HUES6 (cell line): ENCODE data around the gene RIPPLY1.
A peak's percentile ranks its signal among the peaks of the same experiment; 100 is the strongest.

Experiments used
- H3K27ac ChIP-seq: 2 replicates; pipeline ENCODE4 v1.7.0; 2013; ENCODE audit warnings: low read depth, mild to moderate bottlenecking, low read length, inconsistent platforms
- H3K27me3 ChIP-seq: 2 replicates; pipeline ENCODE4 v1.6.1; 2013; ENCODE audit warnings: low read length; ENCODE audit not compliant: control insufficient read depth, insufficient read depth
- H3K36me3 ChIP-seq: 2 replicates; pipeline ENCODE4 v1.6.1; 2013; ENCODE audit warnings: low read length; ENCODE audit not compliant: control insufficient read depth, insufficient read depth
- H3K4me1 ChIP-seq: 2 replicates; pipeline ENCODE4 v1.6.1; 2013; ENCODE audit warnings: low read length; ENCODE audit not compliant: control insufficient read depth, insufficient read depth
- H3K4me3 ChIP-seq: 2 replicates; pipeline ENCODE4 v1.5.1; 2013; ENCODE audit warnings: low read depth, low read length
- H3K9ac ChIP-seq: one replicate; pipeline ENCODE4 v1.6.1; 2013; ENCODE audit warnings: mild to moderate bottlenecking, low read length
- H3K9me3 ChIP-seq: 2 replicates; pipeline ENCODE4 v1.6.1; 2013; ENCODE audit warnings: low read depth, low read length; ENCODE audit not compliant: control insufficient read depth, insufficient read depth

The RIPPLY1 gene

GRCh38 chrX:106935175-106935574 is 32.0 kb upstream of the RIPPLY1 start:
- Histone ChIP-seq H3K9ac (no peak overlapping the region), H3K27ac (no peak overlapping the region), H3K27me3 (peaks cover 2% of the 10 kb centered on the region; the same call in 1 of the 2 replicates), H3K4me3 (no peak overlapping the region), H3K9me3 (no peaks in the 10 kb centered on the region), H3K4me1 (peaks cover 10% of the 10 kb centered on the region; the same call in 1 of the 2 replicates), H3K36me3 (0 out of 2 replicates have a peak, but pooled peaks cover 2% of the 10 kb centered on the region)

- Histone ChIP-seq H3K4me1 (peaks cover 10% of the 10 kb centered on the region; the same call in 1 of the 2 replicates), H3K36me3 (no peaks in the 10 kb centered on the region), H3K27me3 (peaks cover 13% of the 10 kb centered on the region; the same call in 1 of the 2 replicates), H3K9ac (peak overlapping the region; percentile 76), H3K4me3 (no peak overlapping the region), H3K9me3 (no peaks in the 10 kb centered on the region), H3K27ac (no peak overlapping the region; the same call in 1 of the 2 replicates)
Measured at GRCh38 chrX:106933538-106933961, 30.4 kb upstream of the RIPPLY1 start.

- Histone ChIP-seq H3K27ac (no peak overlapping the region; the same call in 1 of the 2 replicates), H3K9ac (peak overlapping the region; percentile 76), H3K4me1 (peaks cover 10% of the 10 kb centered on the region; the same call in 1 of the 2 replicates), H3K4me3 (no peak overlapping the region), H3K36me3 (no peaks in the 10 kb centered on the region), H3K9me3 (no peaks in the 10 kb centered on the region), H3K27me3 (peaks cover 16% of the 10 kb centered on the region; the same call in 1 of the 2 replicates)
Measured at GRCh38 chrX:106932960-106933537, 29.9 kb upstream of the RIPPLY1 start.

DNA sequence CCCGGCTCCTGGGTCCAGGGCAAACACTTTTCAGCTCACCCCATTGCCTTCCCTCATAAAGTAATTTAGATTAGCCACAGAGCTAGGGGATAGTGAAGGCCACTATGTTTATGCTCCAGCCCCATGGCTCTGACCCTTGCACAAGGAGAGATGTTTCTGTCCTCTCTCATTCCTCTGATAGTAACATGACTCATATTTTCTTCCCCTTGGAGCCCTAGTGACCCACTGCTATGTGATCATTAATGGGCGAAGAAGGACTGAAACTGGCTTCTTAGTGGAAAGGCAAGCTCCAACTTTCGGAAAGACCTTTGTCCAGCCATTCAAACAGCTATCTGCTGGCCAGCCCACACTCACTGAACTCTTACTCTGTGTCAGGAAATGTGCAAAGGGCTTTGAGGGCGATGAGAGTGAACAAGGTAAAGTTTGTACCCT is 29.4 kb upstream of the RIPPLY1 start:
- Histone ChIP-seq H3K4me1 (peaks cover 10% of the 10 kb centered on the region; the same call in 1 of the 2 replicates), H3K36me3 (no peaks in the 10 kb centered on the region), H3K9me3 (no peaks in the 10 kb centered on the region), H3K9ac (peak overlapping the region; percentile 76), H3K27me3 (peaks cover 16% of the 10 kb centered on the region; the same call in 1 of the 2 replicates), H3K27ac (peak overlapping the region; percentile 7; the same call in 1 of the 2 replicates), H3K4me3 (no peak overlapping the region)

DNA sequence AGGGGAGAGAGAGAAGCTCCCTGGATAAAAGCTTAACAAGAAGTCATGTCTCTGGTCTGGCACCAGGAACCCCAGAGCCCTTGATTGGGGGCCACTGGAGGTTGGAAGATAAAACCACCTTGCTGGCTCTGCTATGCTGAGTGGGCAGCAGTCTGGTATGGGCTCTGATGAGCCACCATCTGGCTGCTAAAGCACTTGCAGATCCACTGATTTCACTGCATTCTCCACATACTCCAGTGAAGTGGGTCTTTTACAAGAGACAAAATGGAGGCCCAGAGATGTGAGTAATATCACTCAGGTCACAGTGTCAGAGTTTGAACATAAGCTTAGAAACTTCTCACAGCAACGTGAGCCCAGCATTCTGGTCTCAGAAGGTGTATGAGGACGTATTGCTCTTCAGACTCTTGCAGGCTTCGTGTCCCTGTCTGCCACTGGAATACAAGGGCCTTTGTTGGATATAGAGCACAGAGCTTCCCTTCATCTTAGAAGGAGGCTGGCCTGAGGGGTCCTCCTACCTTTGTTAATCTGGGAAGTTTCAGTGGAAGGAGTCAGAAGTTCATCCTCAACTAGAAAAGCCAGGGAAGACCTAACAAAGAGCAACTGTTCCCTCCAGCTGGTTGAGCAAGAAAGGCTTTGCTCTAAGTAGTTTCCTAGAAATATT is 28.8 kb upstream of the RIPPLY1 start:
- Histone ChIP-seq H3K4me1 (peaks cover 10% of the 10 kb centered on the region; the same call in 1 of the 2 replicates), H3K27ac (peak overlapping the region; percentile 7; the same call in 1 of the 2 replicates), H3K36me3 (no peaks in the 10 kb centered on the region), H3K9ac (peak overlapping the region; percentile 76), H3K9me3 (no peaks in the 10 kb centered on the region), H3K4me3 (no peak overlapping the region), H3K27me3 (peaks cover 16% of the 10 kb centered on the region; the same call in 1 of the 2 replicates)

DNA sequence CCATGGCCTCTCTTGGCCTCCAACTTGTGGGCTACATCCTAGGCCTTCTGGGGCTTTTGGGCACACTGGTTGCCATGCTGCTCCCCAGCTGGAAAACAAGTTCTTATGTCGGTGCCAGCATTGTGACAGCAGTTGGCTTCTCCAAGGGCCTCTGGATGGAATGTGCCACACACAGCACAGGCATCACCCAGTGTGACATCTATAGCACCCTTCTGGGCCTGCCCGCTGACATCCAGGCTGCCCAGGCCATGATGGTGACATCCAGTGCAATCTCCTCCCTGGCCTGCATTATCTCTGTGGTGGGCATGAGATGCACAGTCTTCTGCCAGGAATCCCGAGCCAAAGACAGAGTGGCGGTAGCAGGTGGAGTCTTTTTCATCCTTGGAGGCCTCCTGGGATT is 25.1 kb upstream of the RIPPLY1 start:
- Histone ChIP-seq H3K4me1 (peaks cover 8% of the 10 kb centered on the region; the same call in 1 of the 2 replicates), H3K9ac (no peak overlapping the region), H3K4me3 (no peak overlapping the region), H3K9me3 (no peaks in the 10 kb centered on the region), H3K27me3 (peaks cover 27% of the 10 kb centered on the region), H3K36me3 (no peaks in the 10 kb centered on the region), H3K27ac (no peak overlapping the region)

GRCh38 chrX:106927700-106928099 is 24.6 kb upstream of the RIPPLY1 start:
- H3K9me3 ChIP-seq = no peaks in the 10 kb centered on the region
- peaks cover 3% of the 10 kb centered on the region; the same call in 1 of the 2 replicates for H3K4me1 ChIP-seq
- no peaks in the 10 kb centered on the region for H3K36me3 ChIP-seq
- no peak overlapping the region for H3K27ac ChIP-seq
- peaks cover 28% of the 10 kb centered on the region for H3K27me3 ChIP-seq
- no peak overlapping the region for H3K9ac ChIP-seq
- H3K4me3 ChIP-seq = no peak overlapping the region

GRCh38 chrX:106927023-106927422 is 23.9 kb upstream of the RIPPLY1 start:
- H3K27me3 ChIP-seq = peaks cover 34% of the 10 kb centered on the region
- H3K36me3 ChIP-seq = no peaks in the 10 kb centered on the region
- H3K4me3 ChIP-seq = no peak overlapping the region
- H3K4me1 ChIP-seq = no peaks in the 10 kb centered on the region; the same call in 1 of the 2 replicates
- H3K9me3 ChIP-seq = no peaks in the 10 kb centered on the region
- H3K27ac ChIP-seq = no peak overlapping the region
- H3K9ac ChIP-seq = no peak overlapping the region

DNA sequence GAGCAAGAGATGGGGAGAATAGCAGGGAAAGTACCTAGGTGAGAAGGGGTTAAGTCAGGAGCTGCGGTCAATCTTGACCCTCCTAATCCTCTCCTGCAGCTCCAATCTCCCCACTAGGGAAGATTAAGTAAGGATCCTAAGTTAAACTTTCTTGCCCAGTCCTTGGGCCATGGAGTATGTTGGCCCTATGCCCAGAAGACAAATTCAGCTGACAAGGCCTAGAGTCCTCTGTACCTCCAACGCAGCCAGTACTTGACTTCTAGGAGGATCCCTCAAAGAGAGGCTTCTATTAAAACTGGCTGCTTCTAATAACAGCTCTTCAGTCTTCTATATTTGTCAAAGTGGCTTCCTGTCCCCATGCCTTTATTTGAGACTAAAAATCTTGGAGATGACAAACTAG is 18.5 kb upstream of the RIPPLY1 start:
- peaks cover 21% of the 10 kb centered on the region for H3K4me1 ChIP-seq
- no peaks in the 10 kb centered on the region for H3K36me3 ChIP-seq
- no peaks in the 10 kb centered on the region for H3K9me3 ChIP-seq
- no peak overlapping the region for H3K9ac ChIP-seq
- no peak overlapping the region for H3K27ac ChIP-seq
- no peak overlapping the region for H3K4me3 ChIP-seq
- H3K27me3 ChIP-seq = peaks cover 48% of the 10 kb centered on the region

DNA sequence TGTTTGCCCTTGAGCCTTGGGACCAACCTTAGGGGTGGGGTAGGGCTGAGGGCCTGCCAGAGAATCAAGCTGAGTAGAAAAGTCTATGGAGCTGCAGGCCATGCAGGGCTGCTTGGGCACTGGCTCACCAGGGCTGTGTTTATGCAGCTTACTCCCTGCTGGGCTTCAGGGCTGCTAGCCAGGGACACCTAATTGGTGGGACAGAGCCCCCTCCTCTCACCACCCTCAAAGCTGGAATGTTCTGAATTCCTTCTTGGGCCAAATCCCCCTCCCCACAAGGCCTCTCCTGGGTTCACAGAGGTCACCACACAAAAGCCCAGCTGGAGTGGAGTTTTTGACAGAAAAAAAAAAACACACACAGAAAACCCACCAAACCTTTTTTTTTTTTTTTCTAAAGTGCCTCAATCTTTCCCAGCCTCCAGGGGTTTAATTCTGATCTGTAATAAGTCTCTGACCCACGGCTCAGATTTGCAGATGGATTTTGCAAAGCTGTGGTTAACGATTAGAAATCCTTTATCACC is 16.9 kb upstream of the RIPPLY1 start, which contains the start of gene CLDN2:
Gene CLDN2, plus strand, starts transcription at position 471 of the 521 bp plus-strand sequence. CDS start 7,827 bp downstream, outside the sequence.
- no peaks in the 10 kb centered on the region for H3K36me3 ChIP-seq
- H3K27me3 ChIP-seq = peaks cover 57% of the 10 kb centered on the region
- H3K27ac ChIP-seq = no peak within 1 kb of the TSS
- peaks cover 21% of the 10 kb centered on the region for H3K4me1 ChIP-seq
- H3K4me3 ChIP-seq = no peak within 1 kb of the TSS
- H3K9ac ChIP-seq = no peak within 1 kb of the TSS
- H3K9me3 ChIP-seq = no peaks in the 10 kb centered on the region
